Activated CD8-positive, alpha-beta memory T cell treated with anti-CD3 and anti-CD28 coated beads, Interleukin-2, amount 50 U/mL, for 24 hours (primary cell): ENCODE results near the gene SRF.

ENCODE experiments used
- DNase-seq: peaks from one replicate; pipeline ENCODE4 v3.0.0-alpha.2; 2020; ENCODE audit errors: extremely low read depth

SRF gene

DNA sequence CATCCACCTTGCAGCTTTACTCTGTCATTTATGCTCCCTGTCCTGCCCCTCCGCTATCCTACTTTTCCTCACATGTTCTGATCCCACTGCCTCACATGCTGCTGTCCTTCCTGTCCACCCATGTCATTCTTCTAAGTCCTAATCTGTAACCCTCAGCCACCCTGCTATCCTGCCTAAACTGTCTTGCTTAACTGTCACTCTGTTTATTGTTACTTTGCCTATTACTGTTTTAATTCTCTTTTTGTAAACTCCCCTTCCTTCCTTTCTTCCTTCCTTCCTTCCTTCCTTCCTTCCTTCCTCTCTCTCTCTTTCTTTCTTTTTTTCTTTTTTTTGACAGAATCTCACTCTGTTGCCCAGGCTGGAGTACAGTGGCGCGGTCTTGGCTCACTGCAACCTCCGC is 12.4 kb downstream of the SRF start:
- DNase-seq: no peak

DNA sequence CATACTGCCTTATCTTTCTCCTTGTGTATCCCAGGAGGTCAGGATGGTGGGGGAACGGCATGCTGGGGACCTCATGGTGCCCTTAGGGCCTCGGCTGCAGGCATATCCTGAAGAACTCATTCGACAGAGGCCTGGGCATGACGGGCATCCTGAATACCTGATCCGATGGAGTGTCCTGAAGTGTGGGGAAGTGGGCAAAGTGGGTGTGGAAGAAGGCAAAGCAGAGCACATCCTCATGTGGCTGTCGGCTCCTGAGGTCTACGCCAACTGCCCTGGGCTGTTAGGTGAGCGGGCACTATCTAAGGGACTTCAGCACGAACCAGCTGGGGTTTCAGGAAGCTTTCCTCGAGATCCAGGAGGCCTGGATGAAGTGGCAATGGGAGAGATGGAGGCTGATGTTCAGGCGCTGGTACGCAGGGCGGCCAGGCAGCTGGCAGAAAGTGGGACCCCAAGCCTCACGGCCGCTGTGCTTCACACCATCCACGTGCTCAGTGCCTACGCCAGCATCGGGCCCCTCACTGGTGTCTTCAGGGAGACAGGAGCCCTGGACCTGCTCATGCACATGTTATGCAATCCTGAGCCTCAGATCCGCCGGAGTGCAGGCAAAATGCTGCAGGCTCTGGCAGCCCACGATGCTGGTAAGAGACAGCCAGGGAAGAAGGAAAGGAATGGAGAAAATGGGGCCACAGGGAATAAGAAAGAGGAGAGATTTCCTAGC is 13.4 kb downstream of the SRF start:
- DNase-seq: no peak

DNA sequence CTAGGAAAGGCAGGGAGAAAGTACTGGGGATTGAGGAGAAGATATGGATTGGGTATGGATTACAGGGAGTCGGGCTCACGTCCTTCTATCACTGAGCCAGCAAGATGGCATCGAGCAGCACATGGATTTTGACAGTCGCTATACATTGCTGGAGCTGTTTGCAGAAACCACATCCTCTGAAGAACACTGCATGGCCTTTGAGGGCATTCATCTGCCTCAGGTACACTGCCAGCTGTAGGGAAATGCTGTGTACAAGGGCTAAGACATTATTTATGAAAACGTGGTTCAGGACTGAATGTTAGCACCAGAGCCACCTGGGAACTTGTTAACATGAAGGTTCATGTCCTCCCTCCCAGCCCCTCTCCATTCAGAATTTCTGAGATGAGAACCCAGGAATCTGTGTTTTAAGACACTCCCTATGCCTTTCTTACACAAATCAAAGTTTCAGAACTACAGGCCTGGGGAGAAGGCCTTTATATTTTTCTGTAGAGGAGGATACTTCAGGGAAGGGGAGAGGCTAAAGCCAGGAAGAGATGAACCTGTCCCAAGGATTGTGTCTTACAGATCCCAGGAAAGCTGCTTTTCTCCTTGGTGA is 14.4 kb downstream of the SRF start:
- no peak for DNase-seq

DNA sequence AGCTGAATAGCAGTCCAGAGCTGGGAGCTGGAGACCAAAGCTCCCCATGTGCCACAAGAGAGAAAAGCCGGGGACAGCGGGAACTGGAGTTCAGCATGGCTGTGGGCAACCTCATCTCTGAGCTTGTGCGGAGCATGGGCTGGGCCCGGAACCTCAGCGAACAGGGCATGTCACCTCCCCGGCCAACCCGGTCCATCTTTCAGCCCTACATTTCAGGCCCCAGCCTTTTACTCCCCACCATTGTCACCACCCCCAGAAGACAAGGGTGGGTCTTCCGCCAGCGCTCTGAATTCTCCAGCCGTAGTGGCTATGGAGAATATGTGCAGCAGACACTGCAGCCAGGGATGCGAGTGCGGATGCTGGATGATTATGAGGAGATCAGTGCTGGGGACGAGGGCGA is 14.9 kb downstream of the SRF start:
- DNase-seq: no peak

DNA sequence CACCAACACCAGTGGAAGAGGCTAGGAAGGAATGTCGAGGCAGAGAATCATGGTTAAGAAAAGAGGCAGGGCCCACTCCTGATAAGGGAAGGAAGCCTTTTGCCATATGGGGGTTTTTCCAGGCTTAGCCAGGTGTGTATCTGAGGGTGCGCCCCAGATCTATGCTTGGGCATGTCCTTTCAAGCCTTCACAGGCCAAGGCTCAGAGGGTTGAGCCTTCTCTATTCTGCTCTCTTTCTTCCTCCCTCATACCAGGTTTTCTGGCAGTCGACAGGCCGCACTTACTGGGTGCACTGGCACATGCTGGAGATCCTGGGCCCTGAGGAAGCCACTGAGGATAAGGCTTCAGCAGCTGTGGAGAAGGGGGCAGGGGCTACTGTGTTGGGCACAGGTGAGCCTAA is 15.6 kb downstream of the SRF start:
- DNase-seq: no peak

DNA sequence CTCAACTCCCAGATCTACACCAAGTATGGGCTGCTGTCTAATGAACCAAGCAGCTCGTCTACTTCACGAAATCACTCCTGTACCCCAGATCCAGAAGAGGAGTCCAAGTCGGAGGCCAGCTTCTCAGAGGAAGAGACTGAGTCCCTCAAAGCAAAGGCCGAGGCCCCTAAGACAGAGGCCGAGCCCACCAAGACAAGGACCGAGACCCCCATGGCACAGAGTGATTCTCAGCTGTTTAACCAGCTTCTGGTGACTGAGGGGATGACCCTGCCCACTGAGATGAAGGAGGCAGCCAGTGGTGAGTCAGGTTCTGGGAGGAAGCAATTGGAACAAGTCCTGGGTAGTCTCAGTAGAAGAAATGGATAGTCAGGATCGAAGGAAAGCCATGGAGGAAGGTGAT is 16.8 kb downstream of the SRF start:
- DNase-seq: no peak

DNA sequence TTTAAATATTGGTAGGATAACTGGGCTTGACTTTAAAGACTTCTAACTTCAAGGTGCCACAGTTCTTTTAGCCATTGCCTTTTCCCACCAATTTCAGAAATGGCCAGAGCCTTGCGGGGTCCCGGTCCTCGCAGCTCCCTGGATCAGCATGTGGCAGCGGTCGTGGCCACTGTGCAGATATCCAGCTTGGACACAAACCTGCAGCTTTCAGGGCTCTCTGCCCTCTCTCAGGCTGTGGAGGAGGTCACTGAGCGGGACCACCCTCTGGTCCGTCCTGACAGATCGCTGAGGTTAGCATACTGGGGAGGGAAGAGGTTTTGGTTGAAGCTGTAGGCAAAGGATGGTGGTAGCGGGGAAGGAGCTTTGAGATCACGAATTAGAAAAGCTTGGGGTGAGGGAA is 17.4 kb downstream of the SRF start:
- DNase-seq: no peak

DNA sequence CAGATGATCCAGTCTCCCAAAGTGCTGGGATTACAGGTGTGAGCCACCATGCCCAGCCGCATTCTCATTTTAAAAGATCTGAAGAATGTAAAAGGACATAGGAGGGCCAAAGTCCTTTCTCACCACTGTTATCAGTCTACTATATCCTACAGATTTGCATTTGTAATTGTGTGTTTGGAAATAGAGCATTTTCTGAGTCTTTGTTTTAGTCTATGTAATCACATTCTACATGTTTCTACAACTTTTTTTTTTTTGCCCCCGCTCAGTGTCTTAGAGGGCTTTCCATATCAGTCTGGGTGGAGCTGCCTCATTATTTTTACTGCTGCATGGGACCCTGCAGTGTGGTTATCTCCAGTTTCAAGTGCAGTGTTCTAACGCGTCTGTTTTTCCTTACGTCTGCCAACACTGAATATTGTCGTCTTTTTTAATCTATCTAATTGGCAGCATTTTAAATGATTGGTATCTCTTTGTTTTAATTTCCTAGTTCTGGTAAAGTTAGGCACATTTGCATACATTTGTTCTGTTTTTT is 18.8 kb downstream of the SRF start:
- DNase-seq: no peak

DNA sequence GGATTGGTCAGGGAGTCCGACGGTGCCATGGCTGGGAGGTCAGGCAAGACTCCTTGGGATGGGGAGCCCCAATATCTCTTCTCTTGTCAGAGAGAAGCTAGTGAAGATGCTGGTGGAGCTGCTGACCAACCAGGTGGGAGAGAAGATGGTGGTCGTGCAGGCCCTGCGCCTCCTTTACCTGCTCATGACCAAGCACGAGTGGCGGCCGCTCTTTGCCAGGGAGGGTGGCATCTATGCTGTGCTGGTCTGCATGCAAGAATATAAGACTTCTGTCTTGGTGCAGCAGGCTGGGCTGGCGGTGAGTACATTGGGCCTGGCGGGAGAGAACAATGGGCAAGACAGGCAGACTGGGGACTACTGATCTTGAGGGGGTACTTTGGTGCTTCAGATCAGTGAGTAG is 21.8 kb downstream of the SRF start:
- DNase-seq: no peak

DNA sequence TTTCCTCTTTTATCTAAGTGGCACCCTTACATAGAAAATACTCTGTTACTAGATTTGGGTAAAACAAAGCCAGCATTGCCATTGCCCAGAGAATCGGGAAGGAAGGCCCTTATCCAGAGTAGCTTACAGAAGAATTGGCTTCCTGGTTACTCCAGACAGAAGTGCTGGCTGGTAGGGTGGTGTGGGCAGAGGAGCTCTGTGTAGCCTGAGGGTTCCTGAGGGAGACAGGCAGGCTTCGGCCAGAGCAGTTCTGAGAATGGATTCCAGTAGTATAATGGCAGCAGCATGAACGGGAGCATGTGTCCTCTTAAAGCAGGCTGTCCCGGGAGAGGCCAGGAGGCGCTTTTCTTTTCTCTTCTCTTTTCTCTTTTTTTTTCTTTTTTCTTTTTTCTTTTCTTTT is 22.9 kb downstream of the SRF start:
- no peak for DNase-seq

DNA sequence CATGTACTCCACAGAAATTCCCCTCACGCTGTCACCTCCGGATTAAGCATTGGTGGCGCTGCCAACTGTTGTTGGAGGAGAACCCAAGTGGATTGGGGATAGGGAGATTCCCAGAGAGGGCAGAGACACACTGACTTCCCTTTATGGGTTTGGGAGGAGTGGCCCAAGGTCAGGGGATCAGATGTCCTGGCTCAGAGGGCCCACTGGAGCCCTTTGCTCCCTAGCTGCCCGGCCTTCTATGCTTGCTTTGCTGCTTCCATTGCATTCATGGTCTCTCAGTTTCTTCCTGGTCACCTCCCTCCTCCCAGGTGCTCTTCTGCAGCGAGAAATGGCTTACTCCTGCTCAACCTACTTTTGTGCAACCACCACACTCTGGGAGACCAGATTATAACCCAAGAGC is 25.3 kb downstream of the SRF start:
- DNase-seq: no peak

DNA sequence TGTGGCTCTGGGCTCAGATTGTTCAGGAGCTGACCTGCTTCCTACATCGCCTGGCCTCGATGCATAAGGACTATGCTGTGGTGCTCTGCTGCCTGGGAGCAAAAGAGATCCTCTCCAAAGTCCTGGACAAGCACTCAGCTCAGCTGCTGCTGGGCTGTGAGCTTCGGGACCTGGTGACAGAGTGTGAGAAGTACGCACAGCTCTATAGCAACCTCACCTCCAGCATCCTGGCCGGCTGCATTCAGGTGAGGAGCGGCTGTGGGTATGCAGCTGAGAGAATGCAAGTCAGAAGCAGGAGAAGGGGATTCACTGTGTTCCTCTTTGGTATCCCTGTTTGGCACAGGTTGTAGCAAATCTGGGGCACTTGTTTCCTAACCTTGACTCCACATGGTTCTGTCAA is 28.8 kb downstream of the SRF start:
- no peak for DNase-seq

DNA sequence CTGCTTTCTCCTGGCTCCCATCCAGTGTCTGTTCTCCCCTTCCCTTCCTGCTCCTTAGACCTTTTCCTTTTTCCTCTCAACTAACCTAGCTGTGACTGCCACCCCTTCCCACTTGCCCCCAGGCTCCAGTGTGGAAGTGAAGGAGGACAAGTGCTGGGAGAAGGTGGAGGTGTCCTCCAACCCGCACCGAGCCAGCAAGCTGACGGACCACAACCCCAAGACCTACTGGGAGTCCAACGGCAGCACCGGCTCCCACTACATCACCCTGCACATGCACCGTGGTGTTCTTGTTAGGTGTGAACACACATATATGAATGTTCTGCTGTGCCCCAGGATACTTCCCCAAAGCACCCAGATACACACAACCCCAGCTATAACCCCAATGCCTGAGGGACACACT is 29.5 kb downstream of the SRF start:
- no peak for DNase-seq

DNA sequence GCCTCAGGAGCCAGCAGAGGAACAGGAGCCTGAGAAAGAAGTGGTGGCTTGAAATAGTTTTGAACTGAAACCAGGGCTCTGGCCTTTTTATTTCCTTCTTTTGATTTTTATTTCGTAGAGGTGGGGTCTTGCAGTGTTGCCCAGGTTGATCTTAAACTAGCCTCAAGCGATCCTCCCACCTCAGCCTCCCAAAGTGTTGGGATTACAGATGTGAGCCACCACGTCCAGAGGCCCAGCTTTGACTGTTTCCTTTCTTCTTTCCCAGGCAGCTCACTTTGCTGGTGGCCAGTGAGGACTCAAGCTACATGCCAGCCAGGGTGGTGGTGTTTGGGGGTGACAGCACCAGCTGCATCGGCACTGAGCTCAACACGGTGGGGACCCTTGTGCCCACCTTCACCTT is 31.4 kb downstream of the SRF start:
- DNase-seq: no peak

DNA sequence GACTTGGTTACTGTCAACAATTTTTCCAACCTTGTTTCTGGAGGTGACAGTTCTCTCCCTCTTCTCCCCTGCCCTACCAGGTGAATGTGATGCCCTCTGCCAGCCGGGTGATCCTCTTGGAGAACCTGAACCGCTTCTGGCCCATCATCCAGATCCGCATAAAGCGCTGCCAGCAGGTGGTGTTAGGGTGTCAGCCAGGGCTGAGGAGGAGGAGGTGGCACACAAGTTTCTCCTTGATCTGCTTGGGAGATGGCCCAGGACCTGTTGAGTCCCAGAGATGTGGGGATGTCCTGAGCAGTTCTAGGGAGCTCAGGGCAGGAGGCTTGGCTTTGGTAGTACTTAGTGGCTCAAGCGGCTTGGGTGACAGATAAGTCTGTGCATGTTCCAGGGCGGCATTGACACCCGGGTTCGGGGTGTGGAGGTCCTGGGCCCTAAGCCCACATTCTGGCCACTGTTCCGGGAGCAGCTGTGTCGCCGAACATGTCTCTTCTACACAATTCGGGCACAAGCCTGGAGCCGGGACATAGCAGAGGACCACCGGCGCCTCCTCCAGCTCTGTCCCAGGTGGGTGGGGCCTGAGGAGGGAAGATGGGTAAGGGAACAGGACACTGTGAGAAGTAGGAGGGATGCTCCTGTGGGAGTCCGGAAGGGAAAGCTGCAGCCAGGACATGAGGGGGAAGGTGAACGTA is 32.1 kb downstream of the SRF start:
- DNase-seq: no peak

DNA sequence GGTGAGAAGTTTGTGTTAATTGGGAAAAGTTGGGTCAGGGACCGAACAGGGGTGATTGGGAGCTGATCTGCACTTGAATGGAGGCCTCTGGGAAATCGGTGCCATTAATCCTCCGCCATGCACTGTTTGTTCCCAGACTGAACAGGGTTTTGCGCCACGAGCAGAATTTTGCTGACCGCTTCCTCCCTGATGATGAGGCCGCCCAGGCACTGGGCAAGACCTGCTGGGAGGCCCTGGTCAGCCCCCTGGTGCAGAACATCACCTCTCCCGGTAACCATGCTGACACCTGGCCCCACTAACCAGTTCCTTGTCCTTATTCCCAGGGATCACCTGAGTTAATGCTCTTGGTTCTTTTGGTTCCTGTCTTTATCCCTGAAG is 32.6 kb downstream of the SRF start:
- no peak for DNase-seq

DNA sequence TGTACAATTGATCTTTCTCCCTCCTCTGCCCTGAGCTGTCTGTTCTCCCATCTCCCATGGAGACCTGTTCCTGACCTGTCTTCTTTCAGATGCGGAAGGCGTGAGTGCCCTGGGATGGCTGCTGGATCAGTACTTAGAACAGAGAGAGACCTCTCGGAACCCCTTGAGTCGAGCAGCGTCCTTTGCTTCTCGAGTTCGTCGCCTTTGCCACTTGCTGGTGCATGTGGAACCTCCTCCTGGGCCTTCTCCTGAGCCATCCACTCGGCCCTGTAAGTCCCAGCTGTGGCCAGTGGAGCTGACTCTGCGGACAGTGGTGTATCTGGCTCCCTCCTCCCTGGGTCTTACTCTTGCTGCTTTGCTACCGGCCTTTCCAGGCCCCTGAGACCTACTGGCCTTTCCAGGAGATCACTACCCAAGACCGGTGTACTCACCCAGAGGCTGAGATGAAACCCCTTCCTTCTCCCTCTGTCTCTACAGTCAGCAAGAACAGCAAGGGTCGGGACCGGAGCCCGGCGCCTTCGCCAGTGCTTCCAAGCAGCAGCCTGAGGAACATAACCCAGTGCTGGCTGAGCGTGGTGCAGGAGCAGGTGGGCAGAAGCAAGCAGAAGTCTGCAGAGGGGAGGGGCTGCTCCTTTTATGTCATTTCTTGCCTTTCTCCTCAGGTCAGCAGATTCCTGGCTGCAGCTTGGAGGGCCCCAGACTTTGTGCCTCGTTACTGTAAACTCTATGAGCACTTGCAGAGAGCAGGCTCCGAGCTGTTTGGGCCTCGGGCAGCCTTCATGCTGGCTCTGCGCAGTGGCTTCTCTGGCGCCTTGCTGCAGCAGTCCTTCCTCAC is 33.4 kb downstream of the SRF start:
- no peak for DNase-seq

DNA sequence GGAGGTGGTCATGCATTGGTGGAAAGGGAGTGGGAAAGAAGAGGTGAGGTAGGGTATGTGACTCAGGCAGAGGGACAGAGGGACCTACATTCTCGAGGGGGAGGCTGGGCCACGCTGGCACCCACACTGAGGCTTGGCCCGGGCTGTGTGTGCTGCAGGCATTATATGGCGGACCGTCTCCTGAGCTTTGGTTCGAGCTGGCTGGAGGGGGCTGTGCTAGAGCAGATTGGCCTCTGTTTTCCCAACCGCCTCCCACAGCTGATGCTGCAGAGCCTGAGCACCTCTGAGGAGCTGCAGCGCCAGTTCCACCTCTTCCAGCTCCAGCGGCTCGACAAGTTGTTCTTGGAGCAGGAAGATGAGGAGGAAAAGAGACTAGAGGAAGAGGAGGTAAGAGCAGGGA is 34.8 kb downstream of the SRF start:
- DNase-seq: no peak

DNA sequence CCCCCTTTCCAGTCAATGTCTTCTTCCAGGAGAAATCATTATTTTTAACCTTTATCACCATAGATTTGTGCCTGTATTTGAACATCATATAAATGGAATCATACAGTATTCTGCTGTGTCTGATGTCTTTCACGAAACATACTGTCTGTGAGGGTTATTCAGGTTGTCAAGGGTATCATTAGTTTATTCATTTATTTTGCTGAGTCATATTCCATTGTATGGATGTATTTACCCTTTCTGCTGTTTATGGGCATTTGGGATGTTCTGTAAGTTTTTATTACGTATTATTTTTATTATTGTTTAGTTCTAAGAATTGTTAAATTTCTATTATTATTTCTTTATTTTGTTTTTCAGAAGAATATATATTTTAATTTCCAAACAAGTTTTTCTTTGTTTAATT is 36.2 kb downstream of the SRF start:
- DNase-seq: no peak

DNA sequence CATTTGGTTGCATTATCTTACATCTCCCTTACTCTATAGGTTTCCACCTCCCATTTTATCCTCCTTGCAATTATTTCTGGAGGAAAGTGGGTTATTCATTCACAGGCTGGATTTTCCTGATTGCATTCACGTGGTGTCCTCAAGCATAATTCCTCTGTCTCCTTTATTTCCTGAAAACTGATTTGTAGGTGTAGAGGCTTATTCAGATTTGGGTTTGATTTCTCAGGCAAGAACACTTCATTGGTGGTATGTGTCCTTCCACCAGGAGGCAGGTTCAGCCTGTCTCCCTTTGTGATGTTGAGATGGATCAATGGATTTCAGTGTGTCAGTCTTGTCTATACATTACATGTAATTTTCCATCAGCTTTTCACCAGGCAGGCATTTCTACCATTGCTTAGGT is 40.9 kb downstream of the SRF start:
- DNase-seq: no peak

DNA sequence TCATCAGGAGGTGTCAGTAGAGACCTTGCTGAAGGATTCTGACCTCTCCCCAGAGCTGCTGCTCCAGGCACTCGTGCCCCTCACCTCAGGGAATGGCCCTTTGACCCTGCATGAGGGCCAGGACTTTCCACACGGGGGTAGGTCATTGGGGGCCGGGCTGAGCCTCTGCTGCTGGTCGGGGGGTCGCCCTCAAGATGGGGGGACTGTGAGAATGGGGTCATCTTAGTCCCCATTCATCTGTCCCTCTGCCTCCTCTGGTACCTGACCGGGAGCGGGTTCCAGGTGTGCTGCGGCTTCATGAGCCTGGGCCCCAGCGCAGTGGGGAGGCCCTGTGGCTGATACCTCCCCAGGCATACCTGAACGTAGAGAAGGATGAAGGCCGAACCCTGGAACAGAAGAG is 42.4 kb downstream of the SRF start:
- DNase-seq: no peak

DNA sequence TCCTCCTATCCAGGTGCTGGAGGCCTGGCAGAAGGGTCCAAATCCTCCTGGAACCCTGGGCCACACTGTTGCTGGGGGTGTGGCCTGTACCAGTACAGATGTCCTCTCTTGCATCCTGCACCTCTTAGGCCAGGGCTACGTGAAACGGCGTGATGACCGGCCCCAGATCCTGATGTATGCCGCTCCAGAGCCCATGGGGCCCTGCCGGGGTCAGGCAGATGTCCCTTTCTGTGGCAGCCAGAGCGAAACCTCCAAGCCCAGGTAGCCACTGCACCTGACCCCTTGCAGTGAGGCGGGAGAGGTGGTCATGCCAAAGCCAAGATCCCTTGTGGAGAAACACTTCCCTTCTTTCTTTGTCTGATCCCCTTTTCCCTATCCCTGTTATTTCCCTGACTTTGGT is 44.0 kb downstream of the SRF start:
- no peak for DNase-seq
